Fibroblast of pulmonary artery (primary cell): ENCODE measurements around the gene BICC1.
A peak's percentile ranks its signal among the peaks of the same experiment; 100 is the strongest.

Experiments used
- DNase-seq: peaks from one replicate; pipeline ENCODE4 v3.0.0-alpha.2; 2010; ENCODE audit warnings: low read depth
- H3K4me3 ChIP-seq: replicated peaks from 2 replicates; pipeline ENCODE4 v1.5.1; 2011; ENCODE audit warnings: low read depth, mild to moderate bottlenecking, control low read depth, low read length, moderate library complexity
- CTCF ChIP-seq: IDR thresholded peaks from 2 replicates; pipeline ENCODE4 v1.5.1; 2011; ENCODE audit warnings: mild to moderate bottlenecking, control low read depth, low read length, inconsistent platforms; ENCODE audit errors: missing control alignments

Gene BICC1

GRCh38 chr10:58477122-58477521 lies 35.5 kb upstream of the BICC1 start:
- no peak for TF ChIP-seq CTCF
- peak; percentile 93 for DNase-seq
- H3K4me3 ChIP-seq, result no peak overlapping the region

GRCh38 chr10:58477902-58478301 lies 34.8 kb upstream of the BICC1 start:
- TF ChIP-seq CTCF, result peak; percentile 15
- no peak for DNase-seq
- no peak overlapping the region for H3K4me3 ChIP-seq

GRCh38 chr10:58479045-58479444 lies 33.6 kb upstream of the BICC1 start:
- H3K4me3 ChIP-seq, result no peak overlapping the region
- no peak for TF ChIP-seq CTCF
- no peak for DNase-seq

GRCh38 chr10:58480321-58480720 lies 32.4 kb upstream of the BICC1 start:
- TF ChIP-seq CTCF, result no peak
- DNase-seq, result no peak
- H3K4me3 ChIP-seq, result no peak overlapping the region

GRCh38 chr10:58481569-58482109 lies 31.0 kb upstream of the BICC1 start:
- H3K4me3 ChIP-seq, result no peak overlapping the region
- TF ChIP-seq CTCF, result no peak
- DNase-seq, result no peak

- no peak for DNase-seq
- no peak for TF ChIP-seq CTCF
- H3K4me3 ChIP-seq, result no peak overlapping the region
Measured at GRCh38 chr10:58486821-58487220, 25.9 kb upstream of the BICC1 start.

- no peak overlapping the region for H3K4me3 ChIP-seq
- no peak for TF ChIP-seq CTCF
- DNase-seq, result peak; percentile 66
Measured at GRCh38 chr10:58488921-58489320, 23.8 kb upstream of the BICC1 start.
